Mammary epithelial cell (primary cell): ENCODE results near the gene WFDC6.

ENCODE experiments used
- CTCF ChIP-seq, 2 donors: IDR thresholded peaks in 1 of 2; conservative IDR thresholded peaks in 1 of 2; 2 replicates each; pipeline ENCODE4 v1.5.1; 2011 to 2012; ENCODE audit warnings: inconsistent platforms in 2 of 2, low read length in 2 of 2, mild to moderate bottlenecking in 2 of 2, control low read depth in 1 of 2, low read depth in 1 of 2; ENCODE audit not compliant: insufficient read depth in 1 of 2; ENCODE audit errors: extremely low read depth in 1 of 2
- EZH2 ChIP-seq: IDR thresholded peaks from 2 replicates; pipeline ENCODE4 v1.6.1; 2012; ENCODE audit warnings: low read length, inconsistent platforms, borderline replicate concordance

- no peak for TF ChIP-seq CTCF (conservative IDR thresholded peaks at IDR 0.05 in 1 of 2, IDR thresholded peaks at IDR 0.05 in 1 of 2; ENCODE audit: extremely low read depth in 1 of 2, insufficient read depth in 1 of 2, low read depth in 1 of 2, low read length in 2 of 2)
- TF ChIP-seq EZH2 = no peak
Measured at GRCh38 chr20:45581702-45582101, 42.4 kb upstream of the WFDC6 start.
